ENCODE results near the gene TPM1. TPM values are rescaled to one million over a fixed set of nuclear protein-coding genes. Genes with fewer than 3 reads are reported as not detected.
A peak's percentile ranks its signal among the peaks of the same experiment; 100 is the strongest.

The TPM1 gene
- total and polyA plus RNA-seq, 11 donors: 9,722 to 18,689 (median 13,651) TPM

DNA sequence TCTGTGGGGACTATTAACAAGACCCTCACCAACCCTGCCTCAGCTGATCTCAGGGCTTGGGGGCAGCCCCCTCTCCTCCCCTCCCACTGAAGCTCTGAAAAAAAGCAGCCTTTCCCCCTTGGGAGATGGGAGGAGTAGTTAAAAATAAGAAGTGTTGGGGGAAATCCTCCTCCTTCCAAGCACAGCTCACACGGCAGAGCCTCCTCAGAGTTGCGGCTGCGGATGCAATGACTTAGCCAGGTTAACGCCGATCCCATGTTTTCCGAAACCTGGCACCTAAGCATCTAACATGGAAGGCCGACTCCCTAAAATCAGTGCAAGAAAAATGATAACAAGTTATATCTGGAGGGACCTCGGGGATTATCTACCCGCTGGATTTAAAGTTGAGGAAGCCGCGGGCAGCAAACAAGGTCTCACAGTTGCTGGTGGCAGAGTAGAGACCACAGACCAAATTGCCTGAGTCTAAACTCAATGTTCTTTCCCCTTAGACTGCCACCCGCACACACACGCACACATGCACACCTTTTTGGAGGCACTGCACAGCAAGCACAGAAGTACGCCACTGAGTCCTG, 1.1 kb upstream of the TPM1 start:
- H3K4me3 ChIP-seq: peak overlapping the region; percentile 54 to 95 (median 85)
- peaks cover 0 to 62% (median 0%) of the 10 kb centered on the region in 9 donors for H3K27me3 ChIP-seq
- TF ChIP-seq, protein P1, sequence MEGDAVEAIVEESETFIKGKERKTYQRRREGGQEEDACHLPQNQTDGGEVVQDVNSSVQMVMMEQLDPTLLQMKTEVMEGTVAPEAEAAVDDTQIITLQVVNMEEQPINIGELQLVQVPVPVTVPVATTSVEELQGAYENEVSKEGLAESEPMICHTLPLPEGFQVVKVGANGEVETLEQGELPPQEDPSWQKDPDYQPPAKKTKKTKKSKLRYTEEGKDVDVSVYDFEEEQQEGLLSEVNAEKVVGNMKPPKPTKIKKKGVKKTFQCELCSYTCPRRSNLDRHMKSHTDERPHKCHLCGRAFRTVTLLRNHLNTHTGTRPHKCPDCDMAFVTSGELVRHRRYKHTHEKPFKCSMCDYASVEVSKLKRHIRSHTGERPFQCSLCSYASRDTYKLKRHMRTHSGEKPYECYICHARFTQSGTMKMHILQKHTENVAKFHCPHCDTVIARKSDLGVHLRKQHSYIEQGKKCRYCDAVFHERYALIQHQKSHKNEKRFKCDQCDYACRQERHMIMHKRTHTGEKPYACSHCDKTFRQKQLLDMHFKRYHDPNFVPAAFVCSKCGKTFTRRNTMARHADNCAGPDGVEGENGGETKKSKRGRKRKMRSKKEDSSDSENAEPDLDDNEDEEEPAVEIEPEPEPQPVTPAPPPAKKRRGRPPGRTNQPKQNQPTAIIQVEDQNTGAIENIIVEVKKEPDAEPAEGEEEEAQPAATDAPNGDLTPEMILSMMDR (IDR thresholded peaks at IDR 0.05): no peak
- no peak for TF ChIP-seq POLR2A (IDR thresholded peaks at IDR 0.05)
- H3K36me3 ChIP-seq: peaks cover 0 to 25% (median 13%) of the 10 kb centered on the region in 9 donors
- intact Hi-C loops (cut with DNase I): loop anchor here (1.0 to 10.0 kb wide), 13 partner anchors 39 to 259 kb away; no protein-coding TSS in a partner anchor
- ATAC-seq (peak; percentile 4 to 9 (median 4)), DNase-seq (peak in 1 of 5 donors; percentile 40)
- peak overlapping the region; percentile 86 to 99 (median 96) for H3K27ac ChIP-seq
- H3K4me1 ChIP-seq: peaks cover 0 to 31% (median 7%) of the 10 kb centered on the region in 12 donors
- H3K9me3 ChIP-seq: no peaks in the 10 kb centered on the region
- 28 to 57% (median 35%) methylated on average over 13 to 14 of the region's 14 CpGs for WGBS, 4 donors

DNA sequence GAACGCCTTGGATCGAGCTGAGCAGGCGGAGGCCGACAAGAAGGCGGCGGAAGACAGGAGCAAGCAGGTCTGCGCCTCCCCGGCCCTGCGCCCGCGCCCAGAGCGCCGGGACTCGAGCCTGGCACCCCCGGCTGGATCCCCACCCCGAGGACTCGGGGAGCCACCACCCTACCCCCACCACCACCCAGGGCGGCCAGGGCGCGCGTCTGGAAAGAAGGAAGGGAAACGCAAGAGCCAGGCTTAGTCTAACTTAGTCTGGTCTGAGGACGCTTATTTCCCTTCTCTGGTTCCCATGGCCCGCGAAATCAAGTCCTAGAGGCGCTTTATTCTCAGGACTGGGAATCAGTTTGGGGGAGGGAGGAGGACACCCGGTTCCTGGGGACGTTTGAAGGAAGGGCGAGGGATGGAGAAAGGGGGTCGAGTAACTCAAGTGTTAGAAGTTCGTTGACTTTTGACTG, 359 bp downstream of the TPM1 start:
- H3K27me3 ChIP-seq: peaks cover 0 to 70% (median 0%) of the 10 kb centered on the region in 9 donors
- peak overlapping the region; percentile 88 to 99 (median 96) for H3K27ac ChIP-seq
- peak overlapping the region; percentile 54 to 95 (median 85) for H3K4me3 ChIP-seq
- no peak for TF ChIP-seq POLR2A (IDR thresholded peaks at IDR 0.05)
- TF ChIP-seq, protein P1 (IDR thresholded peaks at IDR 0.05): no peak
- H3K36me3 ChIP-seq: peaks cover 0 to 38% (median 19%) of the 10 kb centered on the region in 9 donors
- peaks cover 0 to 45% (median 14%) of the 10 kb centered on the region in 12 donors for H3K4me1 ChIP-seq
- no peaks in the 10 kb centered on the region for H3K9me3 ChIP-seq
- intact Hi-C loops (cut with DNase I): loop anchor here (2.0 to 10.0 kb wide), 9 partner anchors 41 to 261 kb away; no protein-coding TSS in a partner anchor
- ATAC-seq: peak in 2 of 4 donors; percentile 2 to 7
- DNase-seq: peak in 2 of 5 donors; percentile 44 to 69
- 0 to 1% (median 1%) methylated on average over 26 to 31 of the region's 31 CpGs for WGBS, 4 donors

DNA sequence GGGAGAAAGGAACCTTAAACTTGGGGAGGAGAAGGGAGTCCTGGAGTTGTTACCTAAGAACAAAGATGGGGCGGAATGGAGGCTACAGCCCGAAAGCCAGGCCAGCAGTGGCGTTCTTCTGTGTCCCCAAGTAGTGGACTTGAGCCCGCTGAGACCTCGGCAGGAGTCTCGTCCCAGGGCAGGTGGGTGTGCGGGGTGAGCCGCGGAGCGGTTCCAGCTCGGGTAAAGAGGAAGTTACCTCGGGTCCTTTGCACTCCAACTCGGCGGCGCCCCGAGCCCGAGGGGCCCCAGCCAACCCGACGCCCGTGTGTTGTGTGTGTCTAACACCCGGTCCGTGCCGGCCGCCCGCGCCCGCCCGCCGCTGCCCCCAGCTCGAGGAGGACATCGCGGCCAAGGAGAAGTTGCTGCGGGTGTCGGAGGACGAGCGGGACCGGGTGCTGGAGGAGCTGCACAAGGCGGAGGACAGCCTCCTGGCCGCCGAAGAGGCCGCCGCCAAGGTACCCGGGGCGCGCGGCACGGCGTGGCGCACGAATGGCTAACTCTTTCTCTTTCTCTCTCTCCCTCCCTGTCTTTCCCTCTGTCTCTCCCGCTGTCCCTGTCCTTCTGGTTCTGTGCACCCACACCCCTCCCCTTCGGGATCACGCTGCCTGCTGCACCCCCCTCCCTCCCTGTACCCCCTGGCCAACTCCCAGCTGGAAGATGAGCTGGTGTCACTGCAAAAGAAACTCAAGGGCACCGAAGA, 959 bp downstream of the TPM1 start:
- ATAC-seq (peak in 1 of 4 donors; percentile 3), DNase-seq (peak in 4 of 5 donors; percentile 39 to 77 (median 54))

More for the DNA sequence above, 959 bp downstream of the TPM1 start:
- peaks cover 0 to 70% (median 0%) of the 10 kb centered on the region in 9 donors for H3K27me3 ChIP-seq
- peak overlapping the region; percentile 88 to 99 (median 96) for H3K27ac ChIP-seq
- H3K4me1 ChIP-seq: peaks cover 0 to 49% (median 14%) of the 10 kb centered on the region in 12 donors
- H3K36me3 ChIP-seq: peaks cover 0 to 38% (median 19%) of the 10 kb centered on the region in 9 donors
- H3K4me3 ChIP-seq: peak overlapping the region; percentile 54 to 95 (median 85)
- intact Hi-C loops (cut with DNase I): loop anchor here (1.0 to 10.0 kb wide), 10 partner anchors 41 to 261 kb away; no protein-coding TSS in a partner anchor
- no peaks in the 10 kb centered on the region for H3K9me3 ChIP-seq
- WGBS, 4 donors: 0 to 2% (median 1%) methylated on average over 42 to 54 of the region's 54 CpGs
- TF ChIP-seq, protein P1 (IDR thresholded peaks at IDR 0.05): no peak
- TF ChIP-seq POLR2A (IDR thresholded peaks at IDR 0.05): peak in 1 of 2 donors; percentile 28
